Naive thymus-derived CD4-positive, alpha-beta T cell (primary cell): ENCODE data around the gene SLAIN2. TPM values are rescaled to one million over a fixed set of nuclear protein-coding genes. Genes with fewer than 3 reads are reported as not detected.

Experiments used
- ATAC-seq: fragments of 150-1000 bp; cut with Tn5 transposase; 2 replicates; pipeline ENCODE4 v1.10.0; 2021; ENCODE audit warnings: mild to moderate bottlenecking, moderate library complexity
- CTCF ChIA-PET: fragments of 350-600 bp; sonication (Branson Sonifier 250); formaldehyde crosslinking; loops from one replicate; lab custom pipeline; 2021; ENCODE audit warnings: antibody characterized with exemption; lab: Charles Lee
- POLR2A ChIA-PET: fragments of 350-600 bp; sonication (Branson Sonifier 250); formaldehyde crosslinking; loops from one replicate; lab custom pipeline; 2021; ENCODE audit warnings: antibody characterized with exemption, inconsistent platforms; lab: Charles Lee
- DNase-seq, 9 donors: peaks; one replicate each; pipeline versions ENCODE4 v3.0.0 to v3.0.0-alpha.2; 2020 to 2022; ENCODE audit warnings: mixed read lengths in 1 of 9
- H3K27ac ChIP-seq: one replicate; pipeline ENCODE4 v1.7.0; 2013; ENCODE audit warnings: mild to moderate bottlenecking, low read depth, low read length, moderate library complexity
- H3K27me3 ChIP-seq, 2 donors: one replicate each; pipeline ENCODE4 v1.7.0; 2013; ENCODE audit warnings: low read length in 2 of 2, mild to moderate bottlenecking in 2 of 2, moderate library complexity in 2 of 2; ENCODE audit not compliant: control insufficient read depth in 2 of 2, insufficient read depth in 2 of 2
- H3K36me3 ChIP-seq, 3 experiments: 1 replicate in 2 of 3; 2 replicates in 1 of 3; pipeline ENCODE4 v1.7.0; 2013; ENCODE audit warnings: low read length in 3 of 3, mild to moderate bottlenecking in 3 of 3, moderate library complexity in 1 of 3; ENCODE audit not compliant: insufficient read depth in 3 of 3, control insufficient read depth in 2 of 3
- H3K4me1 ChIP-seq, 2 donors: one replicate each; pipeline ENCODE4 v1.7.0; 2013; ENCODE audit warnings: low read length in 2 of 2, mild to moderate bottlenecking in 2 of 2, moderate library complexity in 1 of 2; ENCODE audit not compliant: control insufficient read depth in 2 of 2, insufficient read depth in 2 of 2
- H3K4me3 ChIP-seq: 2 replicates; pipeline ENCODE4 v1.7.0; 2013; ENCODE audit warnings: mild to moderate bottlenecking, low read length
- H3K9me3 ChIP-seq, 3 experiments: 1 replicate in 2 of 3; 2 replicates in 1 of 3; pipeline ENCODE4 v1.7.0; 2013; ENCODE audit warnings: low read length in 3 of 3; ENCODE audit not compliant: control insufficient read depth in 2 of 3
- H3K27ac Mint-ChIP-seq, 9 donors: one replicate each; pipeline ENCODE4 v1.8.0; 2020 to 2022; ENCODE audit warnings: mixed read lengths in 9 of 9, mild to moderate bottlenecking in 8 of 9, moderate library complexity in 5 of 9, inconsistent platforms in 2 of 9
- H3K27me3 Mint-ChIP-seq, 5 donors: one replicate each; pipeline ENCODE4 v1.8.0; 2021 to 2022; ENCODE audit warnings: mixed read lengths in 5 of 5, mild to moderate bottlenecking in 1 of 5
- H3K36me3 Mint-ChIP-seq, 5 donors: one replicate each; pipeline ENCODE4 v1.8.0; 2020 to 2022; ENCODE audit warnings: mixed read lengths in 5 of 5, mild to moderate bottlenecking in 3 of 5, inconsistent platforms in 1 of 5
- H3K4me1 Mint-ChIP-seq, 7 donors: one replicate each; pipeline ENCODE4 v1.8.0; 2020 to 2022; ENCODE audit warnings: mixed read lengths in 7 of 7, mild to moderate bottlenecking in 3 of 7, inconsistent platforms in 1 of 7
- H3K4me3 Mint-ChIP-seq, 10 donors: one replicate each; pipeline ENCODE4 v1.8.0; 2020 to 2022; ENCODE audit warnings: mild to moderate bottlenecking in 10 of 10, mixed read lengths in 10 of 10, moderate library complexity in 6 of 10, inconsistent platforms in 2 of 10
- H3K9me3 Mint-ChIP-seq, 11 donors: one replicate each; pipeline ENCODE4 v1.8.0; 2020 to 2022; ENCODE audit warnings: mixed read lengths in 11 of 11, mild to moderate bottlenecking in 4 of 11, inconsistent platforms in 1 of 11, moderate library complexity in 1 of 11
- intact Hi-C, 2 donors: fragments of 100-400 bp; cut with micrococcal nuclease; formaldehyde crosslinking; loops; one replicate each; pipeline ENCODE4 v1.15.1; 2023
- polyA plus RNA-seq, 2 donors: library from polyadenylated mRNA; unstranded; fragments of 300-500 nt; fragmentation: Illumina TruSeq; gene quantifications; one replicate each; pipeline ENCODE4 v1.2.3, GENCODE V29; 2021
- total RNA-seq, 6 experiments: library from RNA in 5 of 6; stranded (reverse) in 5 of 6; gene quantifications; 1 replicate in 5 of 6; 2 replicates in 1 of 6; pipeline ENCODE4 v1.2.3 and lab custom pipeline; 2021 to 2026

SLAIN2 gene
- total and polyA plus RNA-seq, 7 experiments from 2014 or later = 17.8 to 87.5 (median 67.6) TPM

DNA sequence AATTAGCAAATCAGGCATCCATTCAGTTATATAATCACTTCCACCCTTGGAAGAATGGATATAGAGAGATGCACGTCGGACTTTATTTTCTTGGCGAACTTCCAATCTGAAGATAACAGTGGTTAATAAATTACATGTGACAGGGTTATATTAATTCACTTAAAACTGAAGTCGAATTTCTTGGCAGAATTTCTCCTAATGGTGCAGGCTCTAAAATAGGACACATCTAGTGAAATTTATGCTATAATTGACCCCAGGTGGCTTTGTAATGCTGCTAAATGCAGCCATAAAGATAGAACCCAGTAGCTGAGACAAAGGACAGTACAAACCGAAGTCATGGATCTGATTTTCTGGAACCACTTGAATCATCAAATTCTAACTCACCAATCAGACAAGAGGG, 121.0 kb downstream of the SLAIN2 start:
- peaks cover 0 to 3% (median 0%) of the 10 kb centered on the region in 5 donors for H3K27me3 Mint-ChIP-seq
- Histone ChIP-seq H3K4me3 (no peak overlapping the region), H3K9me3 (no peaks in the 10 kb centered on the region), H3K36me3 (no peaks in the 10 kb centered on the region), H3K27ac (no peak overlapping the region), H3K4me1 (no peaks in the 10 kb centered on the region), H3K27me3 (no peaks in the 10 kb centered on the region)
- no peaks in the 10 kb centered on the region for H3K4me1 Mint-ChIP-seq
- intact Hi-C loops = no loop called here
- H3K9me3 Mint-ChIP-seq = peaks cover 0 to 19% (median 3%) of the 10 kb centered on the region in 11 donors
- H3K36me3 Mint-ChIP-seq = no peaks in the 10 kb centered on the region
- no peak overlapping the region for H3K27ac Mint-ChIP-seq
- POLR2A ChIA-PET = no interaction called here
- DNase-seq = no peak
- no peak for ATAC-seq
- no peak overlapping the region for H3K4me3 Mint-ChIP-seq
- CTCF ChIA-PET = no interaction called here

DNA sequence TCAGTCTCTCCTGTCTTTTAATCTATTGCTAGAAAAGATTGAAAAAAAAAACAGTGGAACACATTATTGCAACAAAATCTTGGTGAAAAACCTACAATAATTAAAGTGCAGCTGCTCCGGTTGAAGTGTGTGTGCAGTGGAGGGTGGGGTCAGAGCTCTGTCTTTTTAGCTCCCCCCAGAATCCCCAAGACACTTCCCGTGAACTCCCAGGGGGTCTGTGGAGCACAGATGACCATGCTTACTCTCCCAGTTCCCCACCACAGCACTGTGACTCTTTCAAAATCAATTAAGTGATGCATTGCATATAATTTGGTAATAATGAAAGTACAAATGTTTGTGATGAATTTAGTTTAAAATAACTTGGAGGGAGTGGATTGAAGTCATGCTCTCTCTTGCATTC, 126.1 kb downstream of the SLAIN2 start:
- H3K4me3 ChIP-seq = no peak overlapping the region
- no peaks in the 10 kb centered on the region for H3K27me3 ChIP-seq
- CTCF ChIA-PET = no interaction called here
- Mint-ChIP-seq H3K4me3 (no peak overlapping the region), H3K27me3 (peaks cover 5 to 18% (median 14%) of the 10 kb centered on the region in 5 donors), H3K9me3 (peaks cover 0 to 9% (median 3%) of the 10 kb centered on the region in 11 donors), H3K27ac (no peak overlapping the region), H3K4me1 (no peaks in the 10 kb centered on the region), H3K36me3 (no peaks in the 10 kb centered on the region)
- POLR2A ChIA-PET = no interaction called here
- intact Hi-C loops = no loop called here
- DNase-seq = no peak
- H3K36me3 ChIP-seq = no peaks in the 10 kb centered on the region
- H3K9me3 ChIP-seq = no peaks in the 10 kb centered on the region
- no peak overlapping the region for H3K27ac ChIP-seq
- no peaks in the 10 kb centered on the region for H3K4me1 ChIP-seq
- ATAC-seq = no peak

DNA sequence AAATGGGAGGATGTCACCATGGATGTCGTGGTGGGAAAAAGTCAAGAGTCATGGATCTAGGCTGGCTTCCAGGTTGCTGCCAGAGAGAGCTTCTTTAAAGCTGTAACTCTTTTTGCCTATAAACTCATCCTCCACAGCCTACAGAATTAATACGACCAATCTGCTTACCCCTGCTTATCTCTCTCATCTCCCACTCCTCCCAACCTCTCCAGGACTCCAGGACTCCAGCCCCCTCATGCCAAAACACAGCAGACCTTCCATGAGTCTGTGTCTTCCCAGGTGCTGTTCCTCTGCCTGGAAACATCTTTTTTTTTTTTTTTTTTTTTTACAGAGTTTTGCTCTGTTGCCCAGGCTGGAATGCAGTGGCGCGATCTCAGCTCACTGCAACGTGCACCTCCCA, 126.6 kb downstream of the SLAIN2 start:
- H3K36me3 ChIP-seq = no peaks in the 10 kb centered on the region
- no peaks in the 10 kb centered on the region for H3K9me3 ChIP-seq
- POLR2A ChIA-PET = no interaction called here
- Mint-ChIP-seq H3K27me3 (peaks cover 5 to 18% (median 14%) of the 10 kb centered on the region in 5 donors), H3K27ac (no peak overlapping the region), H3K4me3 (no peak overlapping the region), H3K36me3 (no peaks in the 10 kb centered on the region), H3K9me3 (peaks cover 0 to 9% (median 3%) of the 10 kb centered on the region in 11 donors), H3K4me1 (no peaks in the 10 kb centered on the region)
- DNase-seq (no peak), ATAC-seq (no peak)
- H3K4me1 ChIP-seq = no peaks in the 10 kb centered on the region
- H3K27me3 ChIP-seq = no peaks in the 10 kb centered on the region
- intact Hi-C loops = no loop called here
- no peak overlapping the region for H3K27ac ChIP-seq
- CTCF ChIA-PET = no interaction called here
- H3K4me3 ChIP-seq = no peak overlapping the region

DNA sequence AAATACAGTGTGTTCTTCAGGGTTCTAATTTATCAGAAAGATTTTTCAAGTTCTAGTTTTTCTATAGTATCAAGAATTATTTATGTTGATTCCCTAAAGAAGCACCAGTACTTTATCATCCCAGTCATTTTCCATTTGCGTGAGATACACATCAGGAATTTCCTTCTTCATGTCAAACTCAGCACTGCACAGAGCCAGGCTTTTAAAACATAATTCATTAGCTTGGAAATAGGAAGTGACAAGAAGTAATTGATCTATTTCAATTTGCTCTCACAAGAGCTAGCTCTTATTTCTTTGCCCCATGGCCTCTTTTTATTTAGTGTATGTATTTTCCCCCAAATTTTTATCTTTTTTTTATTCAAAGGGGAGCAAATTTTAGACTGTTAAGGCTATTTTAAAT, 128.8 kb downstream of the SLAIN2 start:
- Histone ChIP-seq H3K27me3 (no peaks in the 10 kb centered on the region), H3K27ac (no peak overlapping the region), H3K4me3 (no peak overlapping the region), H3K4me1 (no peaks in the 10 kb centered on the region), H3K36me3 (no peaks in the 10 kb centered on the region), H3K9me3 (no peaks in the 10 kb centered on the region)
- ChIA-PET CTCF (no interaction called here), POLR2A (no interaction called here)
- peaks cover 5 to 18% (median 14%) of the 10 kb centered on the region in 5 donors for H3K27me3 Mint-ChIP-seq
- H3K27ac Mint-ChIP-seq = no peak overlapping the region
- no peaks in the 10 kb centered on the region for H3K4me1 Mint-ChIP-seq
- DNase-seq (no peak), ATAC-seq (no peak)
- no peaks in the 10 kb centered on the region for H3K36me3 Mint-ChIP-seq
- H3K9me3 Mint-ChIP-seq = peaks cover 0 to 1% (median 0%) of the 10 kb centered on the region in 11 donors
- no peak overlapping the region for H3K4me3 Mint-ChIP-seq
- intact Hi-C loops = no loop called here

DNA sequence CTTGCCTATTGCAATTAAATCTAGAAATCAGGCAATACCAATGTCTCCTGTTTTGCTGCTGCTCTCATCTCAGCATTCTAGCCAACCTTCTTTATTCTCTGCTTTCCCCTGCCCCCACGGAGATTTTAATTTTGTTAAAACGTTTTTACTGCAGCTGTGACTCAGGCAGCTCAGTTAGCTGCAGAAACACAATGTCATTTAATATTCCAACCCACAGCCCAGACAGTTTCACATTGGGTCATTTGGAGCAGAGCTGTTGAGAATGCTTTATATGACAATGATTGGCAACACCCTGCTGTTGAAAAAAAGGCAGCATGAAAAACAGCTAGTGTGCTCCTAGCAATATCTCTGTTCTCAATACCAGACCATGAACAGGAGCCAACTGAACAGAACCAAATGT, 129.2 kb downstream of the SLAIN2 start:
- H3K27ac Mint-ChIP-seq = no peak overlapping the region
- DNase-seq (no peak), ATAC-seq (no peak)
- H3K27ac ChIP-seq = no peak overlapping the region
- intact Hi-C loops = no loop called here
- H3K4me3 Mint-ChIP-seq = no peak overlapping the region
- H3K9me3 ChIP-seq = no peaks in the 10 kb centered on the region
- ChIA-PET CTCF (no interaction called here), POLR2A (no interaction called here)
- peaks cover 0 to 1% (median 0%) of the 10 kb centered on the region in 11 donors for H3K9me3 Mint-ChIP-seq
- H3K36me3 Mint-ChIP-seq = no peaks in the 10 kb centered on the region
- no peaks in the 10 kb centered on the region for H3K27me3 ChIP-seq
- peaks cover 5 to 19% (median 14%) of the 10 kb centered on the region in 5 donors for H3K27me3 Mint-ChIP-seq
- no peak overlapping the region for H3K4me3 ChIP-seq
- H3K36me3 ChIP-seq = no peaks in the 10 kb centered on the region
- no peaks in the 10 kb centered on the region for H3K4me1 Mint-ChIP-seq
- H3K4me1 ChIP-seq = no peaks in the 10 kb centered on the region

DNA sequence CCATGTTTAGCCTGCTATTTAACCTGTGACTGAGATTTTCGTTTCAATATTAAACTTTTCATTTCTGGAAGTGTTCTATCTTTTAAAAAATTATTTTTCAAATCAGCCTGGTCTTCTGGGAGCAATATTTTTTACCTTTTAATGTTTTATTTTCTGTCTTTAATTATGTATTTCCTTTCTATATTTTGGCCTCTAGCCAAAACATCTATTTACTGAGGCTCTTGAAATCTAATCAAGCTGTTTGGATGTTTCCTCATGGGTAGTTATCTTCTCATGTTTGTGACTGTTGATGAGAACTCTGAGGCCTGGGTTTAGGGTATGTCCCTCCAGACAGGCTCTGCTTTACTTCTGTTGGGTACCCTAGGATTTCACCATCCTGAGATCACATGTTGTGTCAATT, 131.5 kb downstream of the SLAIN2 start:
- no peak overlapping the region for H3K4me3 Mint-ChIP-seq
- ChIA-PET POLR2A (no interaction called here), CTCF (no interaction called here)
- H3K4me1 Mint-ChIP-seq = no peaks in the 10 kb centered on the region
- intact Hi-C loops = no loop called here
- no peaks in the 10 kb centered on the region for H3K4me1 ChIP-seq
- no peak for DNase-seq
- H3K27me3 Mint-ChIP-seq = peaks cover 5 to 27% (median 16%) of the 10 kb centered on the region in 5 donors
- H3K36me3 ChIP-seq = no peaks in the 10 kb centered on the region
- no peak overlapping the region for H3K27ac ChIP-seq
- no peaks in the 10 kb centered on the region for H3K36me3 Mint-ChIP-seq
- no peak overlapping the region for H3K4me3 ChIP-seq
- H3K9me3 Mint-ChIP-seq = no peaks in the 10 kb centered on the region
- no peak for ATAC-seq
- H3K27me3 ChIP-seq = no peaks in the 10 kb centered on the region
- no peak overlapping the region for H3K27ac Mint-ChIP-seq
- no peaks in the 10 kb centered on the region for H3K9me3 ChIP-seq

DNA sequence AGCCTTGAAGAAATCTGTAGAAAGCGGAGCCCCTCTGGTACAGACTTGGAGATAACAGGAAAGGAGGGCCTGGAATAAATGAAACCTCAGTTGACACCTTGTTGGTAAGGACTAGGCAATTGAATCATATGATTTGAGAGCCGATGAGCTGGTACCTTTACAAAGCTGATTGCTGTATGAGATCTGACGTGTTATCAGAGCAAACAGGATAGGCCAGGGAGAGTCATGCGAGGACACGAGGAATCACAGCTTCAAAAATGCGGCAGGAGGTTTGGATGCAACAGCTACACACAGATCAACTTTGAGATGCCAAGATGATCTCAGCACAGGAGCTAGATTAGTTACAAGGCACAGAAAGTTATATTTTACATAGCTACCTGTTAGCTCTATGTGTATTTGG, 134.4 kb downstream of the SLAIN2 start:
- Histone ChIP-seq H3K27ac (no peak overlapping the region), H3K4me1 (no peaks in the 10 kb centered on the region), H3K27me3 (no peaks in the 10 kb centered on the region), H3K4me3 (no peak overlapping the region), H3K36me3 (no peaks in the 10 kb centered on the region), H3K9me3 (no peaks in the 10 kb centered on the region)
- Mint-ChIP-seq H3K27me3 (peaks cover 4 to 27% (median 17%) of the 10 kb centered on the region in 5 donors), H3K4me3 (no peak overlapping the region), H3K27ac (no peak overlapping the region), H3K36me3 (no peaks in the 10 kb centered on the region), H3K9me3 (no peaks in the 10 kb centered on the region), H3K4me1 (no peaks in the 10 kb centered on the region)
- CTCF ChIA-PET = no interaction called here
- DNase-seq = no peak
- POLR2A ChIA-PET = no interaction called here
- no peak for ATAC-seq
- intact Hi-C loops = no loop called here
